GM21360 (cell line): Measurements from ENCODE around the gene ABT1.

ENCODE experiments used
- ATAC-seq: cut with Tn5 transposase; IDR thresholded peaks from one replicate; pipeline ENCODE4 v1.9.1; 2021; ENCODE audit warnings: mild to moderate bottlenecking, moderate library complexity; ENCODE audit not compliant: unreplicated experiment

The ABT1 gene

GRCh38 chr6:26602262-26602661 lies 5.5 kb downstream of the ABT1 start:
- ATAC-seq = no peak

- no peak for ATAC-seq
Observed at GRCh38 chr6:26604026-26604425, 7.3 kb downstream of the ABT1 start.

- ATAC-seq = no peak
Observed at GRCh38 chr6:26604797-26605196, 8.0 kb downstream of the ABT1 start.

GRCh38 chr6:26607434-26608230 lies 10.9 kb downstream of the ABT1 start:
- ATAC-seq = no peak

- no peak for ATAC-seq
Observed at GRCh38 chr6:26609463-26609862, 12.7 kb downstream of the ABT1 start.

GRCh38 chr6:26611599-26611998 lies 14.8 kb downstream of the ABT1 start:
- ATAC-seq = no peak

- no peak for ATAC-seq
Observed at GRCh38 chr6:26613201-26613600, 16.4 kb downstream of the ABT1 start.

GRCh38 chr6:26613689-26614683 lies 17.2 kb downstream of the ABT1 start:
- no peak for ATAC-seq

GRCh38 chr6:26623339-26623859 lies 26.6 kb downstream of the ABT1 start:
- no peak for ATAC-seq

- ATAC-seq = no peak
Observed at GRCh38 chr6:26624557-26624956, 27.8 kb downstream of the ABT1 start.

- ATAC-seq = no peak
Observed at GRCh38 chr6:26627843-26628242, 31.1 kb downstream of the ABT1 start.

- no peak for ATAC-seq
Observed at GRCh38 chr6:26629359-26629758, 32.6 kb downstream of the ABT1 start.

GRCh38 chr6:26640806-26641205 lies 44.1 kb downstream of the ABT1 start:
- ATAC-seq = no peak

- ATAC-seq = no peak
Observed at GRCh38 chr6:26646074-26646473, 49.3 kb downstream of the ABT1 start.
